GM23248 (cell line): ENCODE results near the gene OSTN. TPM values are rescaled to one million over a fixed set of nuclear protein-coding genes. Genes with fewer than 3 reads are reported as not detected.
A peak's percentile ranks its signal among the peaks of the same experiment; 100 is the strongest.
"Not testable (repeated sequence)": the region's sequence is repeated elsewhere in the genome, so short reads cannot be mapped to it uniquely, and the experiment has no call there.

ENCODE experiments used
- DNase-seq: peaks from one replicate; pipeline ENCODE4 v3.0.0-alpha.2; 2015
- H2AFZ ChIP-seq: fragments of 200-600 bp; sonication (generic); 2 replicates; pipeline ENCODE4 v1.6.1; 2016; ENCODE audit warnings: antibody characterized with exemption
- H3F3A ChIP-seq: fragments of 200-600 bp; sonication (generic); 2 replicates; pipeline ENCODE4 v1.6.1; 2016; ENCODE audit warnings: mild to moderate bottlenecking, antibody characterized with exemption, mixed run types; ENCODE audit not compliant: insufficient read depth
- H3K27ac ChIP-seq: fragments of 200-600 bp; sonication (generic); 2 replicates; pipeline ENCODE4 v1.5.1; 2016; ENCODE audit warnings: mild to moderate bottlenecking
- H3K27me3 ChIP-seq: fragments of 200-600 bp; sonication (generic); replicated peaks from 2 replicates; pipeline ENCODE4 v1.6.1; 2016; ENCODE audit warnings: mild to moderate bottlenecking; ENCODE audit not compliant: insufficient read depth
- H3K36me3 ChIP-seq: fragments of 200-600 bp; sonication (generic); 2 replicates; pipeline ENCODE4 v1.6.1; 2016; ENCODE audit warnings: low read depth, mild to moderate bottlenecking
- H3K4me1 ChIP-seq: fragments of 200-600 bp; sonication (generic); 2 replicates; pipeline ENCODE4 v1.6.1; 2016; ENCODE audit warnings: mild to moderate bottlenecking; ENCODE audit not compliant: insufficient read depth
- H3K4me2 ChIP-seq: fragments of 200-600 bp; sonication (generic); one replicate; pipeline ENCODE4 v1.6.1; 2016; ENCODE audit warnings: mild to moderate bottlenecking; ENCODE audit not compliant: unreplicated experiment
- H3K4me3 ChIP-seq: fragments of 200-600 bp; sonication (generic); 2 replicates; pipeline ENCODE4 v1.5.1; 2016; ENCODE audit warnings: mild to moderate bottlenecking
- H3K79me2 ChIP-seq: fragments of 200-600 bp; sonication (generic); 2 replicates; pipeline ENCODE4 v1.6.1; 2016; ENCODE audit warnings: mild to moderate bottlenecking; ENCODE audit not compliant: insufficient read depth
- H3K9ac ChIP-seq: fragments of 200-600 bp; sonication (generic); 2 replicates; pipeline ENCODE4 v1.6.1; 2016; ENCODE audit warnings: mild to moderate bottlenecking
- H3K9me2 ChIP-seq: fragments of 200-600 bp; sonication (generic); 2 replicates; pipeline ENCODE4 v1.6.1; 2016; ENCODE audit warnings: mixed run types, mild to moderate bottlenecking, moderate library complexity; ENCODE audit not compliant: insufficient read depth
- H3K9me3 ChIP-seq: fragments of 200-600 bp; sonication (generic); one replicate; pipeline ENCODE4 v1.6.1; 2017; ENCODE audit warnings: low read depth
- H4K20me1 ChIP-seq: fragments of 200-600 bp; sonication (generic); 2 replicates; pipeline ENCODE4 v1.6.0; 2016; ENCODE audit not compliant: insufficient read depth
- EZH2 ChIP-seq: fragments of 200-600 bp; sonication (generic); IDR thresholded peaks from 2 replicates; pipeline ENCODE4 v1.6.1; 2018; ENCODE audit warnings: antibody characterized with exemption, mild to moderate bottlenecking; ENCODE audit not compliant: insufficient read depth, poor library complexity, severe bottlenecking
- EZH2phosphoT487 ChIP-seq: fragments of 200-600 bp; sonication (generic); IDR thresholded peaks from 2 replicates; pipeline ENCODE4 v1.6.1; 2018; ENCODE audit warnings: antibody characterized with exemption, moderate library complexity, mild to moderate bottlenecking, low read depth; ENCODE audit not compliant: insufficient read depth
- WGBS, 2 experiments: methylation state at CpG; one replicate each; pipeline ENCODE4 v1.1.6; 2015 to 2017; ENCODE audit warnings: low lambda C conversion rate in 2 of 2, low coverage in 1 of 2; ENCODE audit errors: missing lambda C conversion rate in 2 of 2; 5-methylcytosine and 5-hydroxymethylcytosine counted together
- in situ Hi-C: fragments of 300-500 bp; cut with MboI; formaldehyde crosslinking; loops from 2 replicates; pipeline ENCODE4 v1.15.0; 2020
- polyA plus RNA-seq: library from polyadenylated mRNA; unstranded; fragments of >200 nt; fragmentation: Nextera tagmentation; extraction: Ambion mirVana; gene quantifications from 2 replicates; pipeline ENCODE4 v1.2.1, GENCODE V29; 2016
- total RNA-seq: library from RNA; depleted of rRNA; stranded (reverse); fragments of >200 nt; shearing (Covaris generic); gene quantifications from 2 replicates; pipeline ENCODE4 v1.2.3, GENCODE V29; 2014

OSTN gene
- total and polyA plus RNA-seq, 2 experiments from 2014 or later = not detected

DNA sequence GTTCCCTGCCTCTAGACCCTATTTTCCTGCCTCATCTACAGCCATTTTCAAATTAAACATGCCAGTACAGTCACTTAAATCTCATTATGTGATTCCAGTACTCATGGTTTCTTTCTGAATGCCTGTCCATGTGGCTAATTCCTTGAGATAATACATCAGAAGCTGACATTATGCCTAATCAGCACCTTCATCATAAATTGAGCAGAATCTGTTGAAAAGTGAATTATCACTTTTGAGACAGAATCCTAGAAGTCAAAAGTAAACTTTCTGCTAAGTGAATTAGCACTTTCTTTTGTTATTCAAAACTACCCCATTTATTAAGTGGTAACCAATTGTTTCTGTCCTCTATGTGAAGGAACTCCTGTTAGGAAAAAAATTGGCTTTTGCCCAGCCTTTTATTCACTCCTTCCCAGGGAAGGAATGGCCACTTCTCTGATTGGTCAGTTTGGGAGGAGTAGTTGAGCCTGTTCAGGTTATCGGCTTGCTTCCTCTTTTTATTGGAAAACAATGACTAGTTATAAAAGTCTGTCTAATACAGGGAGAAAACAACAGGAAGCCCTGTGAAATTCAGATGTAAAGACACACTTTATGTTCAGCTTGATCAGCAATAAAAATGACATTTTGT, 40.5 kb downstream of the OSTN start:
- in situ Hi-C loops = loop anchor here (10.0 kb wide), 1 partner anchor 155 kb away; no protein-coding TSS in a partner anchor
- no peaks in the 10 kb centered on the region for H3K9me2 ChIP-seq
- no peak overlapping the region; the same call in 1 of the 2 replicates for H2AFZ ChIP-seq
- 52 to 55% methylated on average over 1 of the region's 1 CpG for WGBS, 2 experiments
- H4K20me1 ChIP-seq = no peaks in the 10 kb centered on the region
- TF ChIP-seq EZH2phosphoT487 = no peak
- TF ChIP-seq EZH2 = no peak
- H3K27ac ChIP-seq = no peak overlapping the region
- peaks cover 39% of the 10 kb centered on the region for H3F3A ChIP-seq
- H3K4me3 ChIP-seq = no peak overlapping the region
- no peak overlapping the region for H3K4me2 ChIP-seq
- H3K9ac ChIP-seq = no peak overlapping the region
- H3K79me2 ChIP-seq = no peaks in the 10 kb centered on the region
- peaks cover 37% of the 10 kb centered on the region for H3K4me1 ChIP-seq
- H3K9me3 ChIP-seq = no peaks in the 10 kb centered on the region
- no peaks in the 10 kb centered on the region for H3K27me3 ChIP-seq
- H3K36me3 ChIP-seq = no peaks in the 10 kb centered on the region
- no peak for DNase-seq

GRCh38 chr3:191240486-191240885, 41.4 kb downstream of the OSTN start:
- TF ChIP-seq EZH2phosphoT487 = no peak
- TF ChIP-seq EZH2 = no peak
- no peaks in the 10 kb centered on the region for H3K79me2 ChIP-seq
- H3K4me2 ChIP-seq = no peak overlapping the region
- no peak overlapping the region for H3K4me3 ChIP-seq
- H3K9me3 ChIP-seq = no peaks in the 10 kb centered on the region
- H3K9ac ChIP-seq = no peak overlapping the region
- WGBS, 2 experiments = 97 to 98% methylated on average over 5 of the region's 5 CpGs
- peaks cover 27% of the 10 kb centered on the region for H3K4me1 ChIP-seq
- DNase-seq = no peak
- H3F3A ChIP-seq = peaks cover 31% of the 10 kb centered on the region
- H3K36me3 ChIP-seq = no peaks in the 10 kb centered on the region
- no peaks in the 10 kb centered on the region for H3K9me2 ChIP-seq
- H3K27me3 ChIP-seq = no peaks in the 10 kb centered on the region
- in situ Hi-C loops = loop anchor here (10.0 kb wide), 1 partner anchor 154 kb away; no protein-coding TSS in a partner anchor
- H4K20me1 ChIP-seq = no peaks in the 10 kb centered on the region
- H2AFZ ChIP-seq = no peak overlapping the region
- H3K27ac ChIP-seq = no peak overlapping the region

DNA sequence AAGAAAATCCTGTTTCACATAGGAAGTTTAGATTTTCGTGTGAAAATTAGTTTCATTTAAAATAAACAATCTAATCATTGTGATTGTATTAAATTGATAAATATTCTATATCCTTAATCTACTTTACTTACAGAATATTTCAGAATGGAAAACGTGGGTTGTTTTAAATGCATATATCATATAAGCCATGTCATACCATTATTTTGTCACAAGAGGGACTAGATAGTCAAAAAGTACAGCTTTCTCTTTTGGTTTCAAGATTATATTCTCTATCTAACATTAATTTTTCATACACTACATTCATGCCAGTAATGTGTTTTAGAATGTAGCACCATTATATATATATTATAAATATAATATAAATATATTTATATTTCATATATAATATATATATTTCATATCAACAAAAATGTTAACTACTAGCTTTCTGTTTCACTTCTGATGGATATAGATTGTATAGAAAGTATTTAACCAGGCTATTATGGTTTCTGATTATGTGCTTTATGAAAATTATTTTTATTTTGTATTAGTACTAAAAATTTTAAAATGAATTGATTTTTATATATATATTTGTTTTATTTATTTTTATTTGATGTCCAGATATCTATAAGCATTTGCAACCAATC, 45.3 kb downstream of the OSTN start:
- Histone ChIP-seq H3K79me2 (no peaks in the 10 kb centered on the region), H3K27me3 (no peaks in the 10 kb centered on the region), H3K4me3 (no peak overlapping the region), H3K9me2 (no peaks in the 10 kb centered on the region), H4K20me1 (no peaks in the 10 kb centered on the region), H3K36me3 (no peaks in the 10 kb centered on the region), H3K4me2 (no peak overlapping the region), H3K9ac (no peak overlapping the region), H3K27ac (no peak overlapping the region), H2AFZ (no peak overlapping the region; the same call in 1 of the 2 replicates), H3K9me3 (no peaks in the 10 kb centered on the region), H3K4me1 (peaks cover 11% of the 10 kb centered on the region), H3F3A (no peaks in the 10 kb centered on the region)
- DNase-seq = peak; percentile 47
- in situ Hi-C loops = loop anchor here (10.0 kb wide), 1 partner anchor 150 kb away; no protein-coding TSS in a partner anchor
- 16 to 30% methylated on average over 2 of the region's 2 CpGs for WGBS, 2 experiments
- no peak for TF ChIP-seq EZH2phosphoT487
- no peak for TF ChIP-seq EZH2

DNA sequence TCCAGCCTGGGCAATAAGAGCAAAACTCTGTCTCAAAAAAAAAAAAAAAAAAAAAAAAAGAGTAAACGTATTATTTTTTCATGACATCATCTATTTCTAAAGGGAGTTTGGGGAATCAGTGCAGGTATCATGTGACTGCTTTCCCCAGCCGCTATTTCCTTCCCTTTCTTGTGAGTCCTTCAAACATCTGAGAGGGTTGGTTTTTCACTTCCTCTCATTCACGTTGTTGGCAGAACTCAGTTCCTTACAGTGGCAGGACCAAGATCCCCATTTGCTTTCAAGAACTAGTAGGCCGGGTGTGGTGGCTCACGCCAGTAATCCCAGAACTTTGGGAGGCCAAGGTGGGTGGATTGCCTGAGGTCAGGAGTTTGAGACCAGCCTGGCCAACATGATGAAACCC, 47.0 kb downstream of the OSTN start:
- in situ Hi-C loops = loop anchor here (10.0 kb wide), 1 partner anchor 149 kb away; no protein-coding TSS in a partner anchor
- H3K27ac ChIP-seq = not testable (repeated sequence)
- WGBS, 2 experiments = 61 to 70% methylated on average over 5 of the region's 5 CpGs

More for the DNA sequence above, 47.0 kb downstream of the OSTN start:
- H3K9ac ChIP-seq, DNase-seq, H2AFZ ChIP-seq, H3F3A ChIP-seq, H3K9me3 ChIP-seq, H4K20me1 ChIP-seq, H3K4me2 ChIP-seq, H3K79me2 ChIP-seq, H3K4me3 ChIP-seq, H3K27me3 ChIP-seq, H3K36me3 ChIP-seq, H3K9me2 ChIP-seq: not testable (repeated sequence)
- H3K4me1 ChIP-seq = peaks cover 11% of the 10 kb centered on the region
